ENCODE results near the gene FGFR2. TPM values are rescaled to one million over a fixed set of nuclear protein-coding genes. Genes with fewer than 3 reads are reported as not detected.

FGFR2 gene
- total RNA-seq, 1 experiment from 2014 or later = 286 TPM

DNA sequence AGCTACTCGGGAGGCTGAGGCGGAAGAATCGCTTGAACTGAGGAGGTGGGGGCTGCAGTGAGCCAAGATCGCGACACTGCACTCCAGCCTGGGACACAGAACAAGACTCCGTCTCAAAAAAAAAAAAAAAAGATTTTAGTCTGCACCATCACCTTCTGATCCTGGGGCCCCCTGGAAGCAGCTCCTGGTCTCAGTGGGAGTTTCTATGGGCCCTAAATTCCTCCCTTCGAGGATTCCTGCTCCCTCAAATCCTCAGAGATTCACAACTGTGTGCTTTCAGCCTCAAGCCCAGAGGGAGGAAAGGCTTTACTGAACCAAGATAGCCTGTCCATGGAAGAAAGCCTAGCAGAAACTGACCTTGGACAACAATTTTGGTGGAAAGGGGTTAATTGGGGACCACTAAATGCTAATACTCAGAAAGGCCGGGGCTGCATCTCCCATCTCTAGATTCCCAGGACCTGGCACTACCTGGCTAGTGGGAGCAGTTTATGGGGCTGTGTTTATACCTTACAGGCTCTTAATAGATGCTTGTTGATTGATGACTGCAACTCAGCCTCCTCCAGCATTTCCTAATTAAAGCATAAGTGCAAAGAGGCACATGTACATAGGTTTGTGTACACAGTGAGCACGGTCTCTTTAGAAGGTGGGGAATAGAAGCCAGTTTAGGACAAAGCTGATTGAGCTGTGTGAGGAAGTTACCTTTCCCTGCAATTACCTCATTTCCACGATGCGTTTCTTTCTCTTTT is 9.2 kb upstream of the FGFR2 start:
- intact Hi-C loops (cut with micrococcal nuclease; ENCODE audit: unreplicated experiment) = loop anchor here (2.0 kb wide), 1 partner anchor 665 kb away; no protein-coding TSS in a partner anchor
- H3K9me3 ChIP-seq = no peaks in the 10 kb centered on the region
- ChIA-PET POLR2A (interaction anchor here (0.6 kb wide), 1 partner anchor 528 kb away, joined by 3 read pairs; no protein-coding TSS in a partner anchor), CTCF (interaction anchor here (1.2 kb wide), 1 partner anchor 295 kb away, joined by 7 read pairs; no protein-coding TSS in a partner anchor)
- no TSS peak for BruUV-seq (replicated peaks)
- peaks cover 51% of the 10 kb centered on the region for H3K4me1 Mint-ChIP-seq (ENCODE audit: low read depth, unreplicated experiment)
- peaks cover 4% of the 10 kb centered on the region for H3K36me3 Mint-ChIP-seq (ENCODE audit: insufficient read depth, unreplicated experiment)
- peak overlapping the region; percentile 55 for H3K4me3 Mint-ChIP-seq (ENCODE audit: unreplicated experiment)
- no peaks in the 10 kb centered on the region for H3K27me3 Mint-ChIP-seq (ENCODE audit: insufficient read depth, unreplicated experiment)
- H3K4me1 ChIP-seq = peaks cover 63% of the 10 kb centered on the region
- no peaks in the 10 kb centered on the region for H3K9me3 Mint-ChIP-seq (ENCODE audit: unreplicated experiment)
- DNase-seq = no peak
- peak overlapping the region; percentile 73 for H3K27ac Mint-ChIP-seq (ENCODE audit: unreplicated experiment)
- no peaks in the 10 kb centered on the region for H3K27me3 ChIP-seq (replicated peaks; ENCODE audit: control insufficient read depth, insufficient read depth, low read length)
- TF ChIP-seq CTCF (IDR thresholded peaks at IDR 0.05; ENCODE audit: insufficient read depth in 1 of 2, low read depth in 1 of 2, low read length in 1 of 2, severe bottlenecking in 1 of 2, unreplicated experiment in 1 of 2) = no peak
- no peaks in the 10 kb centered on the region for H3K36me3 ChIP-seq (ENCODE audit: control insufficient read depth, insufficient read depth, low read length)
- no peak overlapping the region for H3K4me3 ChIP-seq (ENCODE audit: low read depth, low read length)

- ChIA-PET POLR2A (no interaction called here), CTCF (no interaction called here)
- intact Hi-C loops (cut with micrococcal nuclease; ENCODE audit: unreplicated experiment) = no loop called here
- TF ChIP-seq CTCF (IDR thresholded peaks at IDR 0.05; ENCODE audit: insufficient read depth in 1 of 2, low read depth in 1 of 2, low read length in 1 of 2, severe bottlenecking in 1 of 2, unreplicated experiment in 1 of 2) = no peak
- peak overlapping the region; percentile 33 for H3K27ac Mint-ChIP-seq (ENCODE audit: unreplicated experiment)
- H3K4me1 ChIP-seq = peaks cover 57% of the 10 kb centered on the region
- H3K36me3 Mint-ChIP-seq (ENCODE audit: insufficient read depth, unreplicated experiment) = no peaks in the 10 kb centered on the region
- H3K27me3 ChIP-seq (replicated peaks; ENCODE audit: control insufficient read depth, insufficient read depth, low read length) = no peaks in the 10 kb centered on the region
- H3K4me1 Mint-ChIP-seq (ENCODE audit: low read depth, unreplicated experiment) = peaks cover 44% of the 10 kb centered on the region
- H3K9me3 Mint-ChIP-seq (ENCODE audit: unreplicated experiment) = no peaks in the 10 kb centered on the region
- H3K9me3 ChIP-seq = no peaks in the 10 kb centered on the region
- H3K4me3 Mint-ChIP-seq (ENCODE audit: unreplicated experiment) = no peak overlapping the region
- DNase-seq = no peak
- H3K4me3 ChIP-seq (ENCODE audit: low read depth, low read length) = no peak overlapping the region
- BruUV-seq (replicated peaks) = no TSS peak
- no peaks in the 10 kb centered on the region for H3K36me3 ChIP-seq (ENCODE audit: control insufficient read depth, insufficient read depth, low read length)
- H3K27me3 Mint-ChIP-seq (ENCODE audit: insufficient read depth, unreplicated experiment) = no peaks in the 10 kb centered on the region
Observed at GRCh38 chr10:121605708-121606107, 7.5 kb upstream of the FGFR2 start.

DNA sequence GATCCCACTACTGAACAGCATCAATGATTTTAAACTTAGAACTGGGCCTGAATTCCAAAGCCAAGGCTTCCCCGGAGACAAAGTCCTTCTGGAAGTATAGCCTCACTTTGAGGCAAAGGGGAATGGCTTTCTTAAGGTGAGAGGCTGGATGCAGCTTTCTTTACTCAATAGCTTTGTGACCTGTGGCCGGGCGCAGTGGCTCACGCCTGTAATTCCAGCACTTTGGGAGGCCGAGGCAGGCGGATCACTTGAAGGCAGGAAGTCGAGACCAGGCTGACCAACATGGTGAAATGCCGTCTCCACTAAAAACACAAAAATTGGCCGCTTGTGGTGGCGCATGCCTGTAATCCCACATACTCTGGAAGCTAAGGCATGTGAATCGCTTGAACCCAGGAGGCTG is 3.2 kb upstream of the FGFR2 start:
- peaks cover 19% of the 10 kb centered on the region for H3K4me1 Mint-ChIP-seq (ENCODE audit: low read depth, unreplicated experiment)
- POLR2A ChIA-PET = no interaction called here
- Histone ChIP-seq H3K9me3 (no peaks in the 10 kb centered on the region), H3K4me3 (ENCODE audit: low read depth, low read length) (no peak overlapping the region), H3K4me1 (peaks cover 28% of the 10 kb centered on the region), H3K36me3 (ENCODE audit: control insufficient read depth, insufficient read depth, low read length) (no peaks in the 10 kb centered on the region), H3K27me3 (replicated peaks; ENCODE audit: control insufficient read depth, insufficient read depth, low read length) (no peaks in the 10 kb centered on the region)
- CTCF ChIA-PET = interaction anchor here (1.3 kb wide), 1 partner anchor 62 kb away, joined by 5 read pairs; no protein-coding TSS in a partner anchor
- TF ChIP-seq CTCF (IDR thresholded peaks at IDR 0.05; ENCODE audit: insufficient read depth in 1 of 2, low read depth in 1 of 2, low read length in 1 of 2, severe bottlenecking in 1 of 2, unreplicated experiment in 1 of 2) = no peak
- peaks cover 16% of the 10 kb centered on the region for H3K36me3 Mint-ChIP-seq (ENCODE audit: insufficient read depth, unreplicated experiment)
- DNase-seq = no peak
- H3K9me3 Mint-ChIP-seq (ENCODE audit: unreplicated experiment) = no peaks in the 10 kb centered on the region
- intact Hi-C loops (cut with micrococcal nuclease; ENCODE audit: unreplicated experiment) = no loop called here
- no peak overlapping the region for H3K27ac Mint-ChIP-seq (ENCODE audit: unreplicated experiment)
- H3K27me3 Mint-ChIP-seq (ENCODE audit: insufficient read depth, unreplicated experiment) = no peaks in the 10 kb centered on the region
- BruUV-seq (replicated peaks) = no TSS peak
- H3K4me3 Mint-ChIP-seq (ENCODE audit: unreplicated experiment) = no peak overlapping the region
